NCI-H2107 treated with DMSO at 0.1 percent for 48 hours (cell line): ENCODE measurements around the gene NELFCD.

Experiments used
- DNase-seq: peaks from one replicate; lab custom pipeline; 2025; ENCODE audit not compliant: unreplicated experiment; lab: John Stamatoyannopoulos, UW

NELFCD gene

DNA sequence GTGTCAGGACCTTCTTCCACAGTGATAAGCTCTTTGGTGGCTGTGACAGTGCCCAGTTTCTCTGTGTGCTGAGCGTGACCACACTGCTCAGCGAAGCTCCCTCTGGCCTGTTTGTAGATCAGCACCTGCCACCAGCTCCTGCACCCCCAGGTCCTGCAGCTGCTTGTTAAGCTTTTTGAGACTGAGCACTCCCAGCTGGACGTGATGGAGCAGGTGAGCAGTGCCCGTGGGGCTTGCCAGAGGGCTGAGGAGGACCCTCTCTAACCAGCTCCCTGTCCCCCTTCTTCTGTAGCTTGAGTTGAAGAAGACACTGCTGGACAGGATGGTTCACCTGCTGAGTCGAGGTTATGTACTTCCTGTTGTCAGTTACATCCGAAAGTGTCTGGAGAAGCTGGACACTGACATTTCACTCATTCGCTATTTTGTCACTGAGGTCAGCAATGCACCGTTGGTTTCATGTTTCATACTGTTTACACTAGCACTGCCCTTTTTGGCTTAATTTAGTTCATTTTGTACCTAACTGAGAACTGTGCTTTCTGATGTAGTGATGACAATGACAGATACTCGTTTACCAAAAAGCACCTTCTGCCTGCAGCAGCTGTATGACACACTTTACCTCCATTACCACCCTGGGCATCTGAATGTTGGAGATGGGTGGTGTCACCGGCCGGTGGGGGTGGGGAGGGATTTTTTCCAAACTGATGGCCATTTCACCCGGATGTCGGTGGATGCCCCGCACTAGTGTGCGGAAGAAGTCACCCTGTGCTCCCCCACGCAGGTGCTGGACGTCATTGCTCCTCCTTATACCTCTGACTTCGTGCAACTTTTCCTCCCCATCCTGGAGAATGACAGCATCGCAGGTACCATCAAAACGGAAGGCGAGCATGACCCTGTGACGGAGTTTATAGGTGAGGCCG is 12.5 kb downstream of the NELFCD start:
- DNase-seq: no peak

GRCh38 chr20:58994390-58995159 is 13.5 kb downstream of the NELFCD start:
- DNase-seq: no peak

GRCh38 chr20:58995461-58996225 is 14.6 kb downstream of the NELFCD start:
- no peak for DNase-seq

GRCh38 chr20:58996226-58996611 is 15.2 kb downstream of the NELFCD start:
- no peak for DNase-seq

DNA sequence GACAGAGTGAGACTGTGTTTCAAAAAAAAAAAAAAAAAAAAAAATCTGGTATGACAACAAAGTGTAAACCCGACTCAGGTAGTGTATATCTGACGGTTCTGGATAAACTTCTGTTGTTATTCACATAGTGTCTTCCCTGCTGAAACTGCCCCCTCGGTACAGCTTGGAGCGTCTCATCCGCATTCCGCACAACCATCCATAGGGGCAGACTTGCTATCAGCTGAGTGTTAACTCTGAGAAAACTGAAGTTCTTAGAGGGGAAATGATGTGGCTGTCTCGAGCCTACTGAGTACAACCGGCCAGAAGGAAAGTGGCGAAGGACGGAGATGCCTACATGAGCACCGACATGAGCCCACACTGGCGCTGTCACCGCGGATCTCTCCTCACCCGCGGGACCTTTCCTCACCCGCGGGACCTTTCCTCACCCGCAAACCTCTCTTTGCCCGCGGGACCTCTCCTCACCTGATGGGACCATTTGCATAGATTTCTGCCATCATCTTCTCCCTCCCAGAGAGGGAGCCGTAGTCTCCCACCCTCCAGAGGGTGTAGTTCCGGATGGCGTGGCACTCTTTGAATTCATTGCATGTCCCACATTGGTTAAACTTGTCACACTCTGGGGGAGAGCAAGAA is 16.2 kb downstream of the NELFCD start:
- DNase-seq: no peak

- no peak for DNase-seq
Measured at GRCh38 chr20:58998656-58999055, 17.6 kb downstream of the NELFCD start.

- no peak for DNase-seq
Measured at GRCh38 chr20:59000326-59000725, 19.3 kb downstream of the NELFCD start.

DNA sequence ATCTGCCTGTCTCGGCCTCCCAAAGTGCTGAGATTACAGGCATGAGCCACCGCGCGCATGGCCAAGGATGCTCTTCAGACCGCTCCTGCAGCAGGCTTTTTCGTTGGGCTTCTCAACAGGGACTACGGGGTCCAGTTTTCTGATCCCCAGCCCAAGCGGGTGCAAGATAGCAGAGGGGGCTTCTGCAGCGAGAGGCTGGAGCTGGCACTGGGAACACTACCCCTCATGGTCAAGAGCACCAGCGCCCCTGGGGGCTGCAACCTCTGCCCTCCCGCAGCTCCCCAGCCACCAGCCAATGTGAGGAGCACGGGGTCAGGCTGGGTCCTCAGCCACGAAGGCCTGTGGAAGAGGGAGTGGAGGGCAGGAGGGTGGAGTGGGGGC is 20.0 kb downstream of the NELFCD start:
- no peak for DNase-seq

GRCh38 chr20:59001449-59002171 is 20.6 kb downstream of the NELFCD start:
- no peak for DNase-seq

DNA sequence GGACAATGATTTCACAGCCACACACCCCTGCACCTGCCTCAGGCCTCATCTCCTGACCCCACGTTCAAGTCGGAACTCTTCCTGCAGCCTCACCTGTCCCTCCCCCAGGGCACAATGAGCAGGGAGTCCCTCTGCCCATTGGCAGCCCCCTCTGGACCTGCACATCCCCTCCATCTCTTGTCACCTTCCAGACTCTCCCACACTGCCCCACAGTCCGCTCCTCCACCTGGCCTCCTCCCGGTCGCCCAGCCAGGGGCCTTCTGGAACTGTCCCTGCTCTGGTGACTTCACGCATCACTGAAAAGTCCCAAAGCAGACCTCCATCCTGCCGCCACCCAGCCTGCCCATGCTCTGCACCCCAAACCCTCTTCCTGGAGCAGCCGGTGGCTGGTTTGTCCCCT is 21.3 kb downstream of the NELFCD start:
- DNase-seq: no peak

GRCh38 chr20:59002874-59003399 is 21.9 kb downstream of the NELFCD start:
- no peak for DNase-seq

DNA sequence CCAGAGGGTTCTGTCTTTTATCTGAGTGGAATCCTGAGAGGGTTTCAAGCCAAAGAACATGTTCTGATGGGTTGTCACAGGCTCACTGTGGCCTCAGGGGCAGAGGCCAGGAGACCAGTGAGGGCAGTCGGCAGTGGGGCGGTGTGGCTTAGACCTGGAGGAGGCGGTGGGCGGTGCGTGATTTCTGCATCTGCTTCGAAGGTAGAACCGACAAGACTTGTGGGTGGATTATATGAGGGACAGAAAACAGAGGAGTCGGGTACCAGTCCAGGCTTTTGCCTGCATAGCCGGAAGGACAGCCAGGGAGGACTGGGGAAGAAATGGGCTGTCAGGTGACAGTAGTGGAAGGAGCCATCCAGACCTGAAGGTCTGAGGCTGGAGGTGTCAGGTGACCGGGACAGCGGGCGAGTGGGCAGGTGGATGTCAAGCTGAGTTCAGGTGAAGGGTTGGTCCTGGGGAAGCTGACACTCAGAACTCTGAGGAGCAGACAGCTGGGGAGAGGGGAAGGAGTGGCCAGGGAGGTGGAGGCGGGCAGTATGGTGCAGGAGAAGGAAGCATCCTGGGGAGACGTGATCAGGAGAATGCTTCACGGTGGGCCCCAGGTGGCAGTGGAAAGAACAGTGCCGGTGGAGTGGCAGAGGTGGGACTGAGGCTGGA is 22.9 kb downstream of the NELFCD start:
- peak; percentile 9 for DNase-seq

DNA sequence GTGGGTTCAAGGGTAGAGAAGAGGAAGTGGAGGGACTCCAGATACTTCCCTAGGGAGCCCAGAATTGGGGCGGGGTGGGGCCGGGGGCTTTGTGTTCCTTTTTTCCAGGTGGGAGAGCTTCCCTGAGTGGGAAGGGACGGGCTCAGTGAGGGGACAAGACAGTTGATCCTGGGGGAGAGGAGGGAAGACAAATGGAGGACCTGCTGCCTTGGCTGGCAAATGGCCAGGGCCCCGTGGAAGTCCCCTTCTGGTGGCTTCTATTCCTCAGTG is 23.4 kb downstream of the NELFCD start:
- DNase-seq: no peak

- DNase-seq: no peak
Measured at GRCh38 chr20:59004763-59005522, 23.9 kb downstream of the NELFCD start.

DNA sequence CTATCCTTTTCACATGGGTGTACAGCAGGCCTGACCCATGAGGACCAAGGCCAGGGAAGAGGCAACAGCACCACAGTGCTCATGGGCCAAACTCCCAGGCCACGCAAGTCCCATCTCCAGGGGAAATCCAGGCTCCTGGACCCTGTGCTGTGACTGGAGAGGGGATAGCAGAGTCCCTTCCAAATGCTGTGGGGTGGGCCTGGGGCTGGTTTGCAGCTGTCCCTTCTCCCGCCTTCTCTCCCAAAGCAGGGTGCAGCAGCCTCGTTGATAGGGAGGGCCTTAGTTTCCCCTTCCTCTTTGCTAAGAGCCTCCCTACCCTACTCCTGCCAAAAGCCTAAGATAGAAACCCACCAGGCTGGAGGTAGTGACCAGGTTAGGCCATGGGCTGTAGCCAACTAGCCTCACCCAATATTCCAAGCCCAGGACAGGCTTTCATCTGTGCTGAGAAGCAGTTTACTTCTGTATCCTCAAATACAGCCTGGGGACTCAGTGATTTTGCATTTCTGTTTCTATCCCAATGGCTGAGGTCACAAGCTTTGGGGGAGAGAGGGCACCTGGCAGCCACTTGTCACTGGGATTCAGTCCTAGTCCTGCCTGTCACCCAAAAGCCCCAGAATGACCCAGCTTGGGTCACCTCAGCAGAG is 24.6 kb downstream of the NELFCD start:
- DNase-seq: no peak

- DNase-seq: no peak
Measured at GRCh38 chr20:59006167-59006863, 25.3 kb downstream of the NELFCD start.

DNA sequence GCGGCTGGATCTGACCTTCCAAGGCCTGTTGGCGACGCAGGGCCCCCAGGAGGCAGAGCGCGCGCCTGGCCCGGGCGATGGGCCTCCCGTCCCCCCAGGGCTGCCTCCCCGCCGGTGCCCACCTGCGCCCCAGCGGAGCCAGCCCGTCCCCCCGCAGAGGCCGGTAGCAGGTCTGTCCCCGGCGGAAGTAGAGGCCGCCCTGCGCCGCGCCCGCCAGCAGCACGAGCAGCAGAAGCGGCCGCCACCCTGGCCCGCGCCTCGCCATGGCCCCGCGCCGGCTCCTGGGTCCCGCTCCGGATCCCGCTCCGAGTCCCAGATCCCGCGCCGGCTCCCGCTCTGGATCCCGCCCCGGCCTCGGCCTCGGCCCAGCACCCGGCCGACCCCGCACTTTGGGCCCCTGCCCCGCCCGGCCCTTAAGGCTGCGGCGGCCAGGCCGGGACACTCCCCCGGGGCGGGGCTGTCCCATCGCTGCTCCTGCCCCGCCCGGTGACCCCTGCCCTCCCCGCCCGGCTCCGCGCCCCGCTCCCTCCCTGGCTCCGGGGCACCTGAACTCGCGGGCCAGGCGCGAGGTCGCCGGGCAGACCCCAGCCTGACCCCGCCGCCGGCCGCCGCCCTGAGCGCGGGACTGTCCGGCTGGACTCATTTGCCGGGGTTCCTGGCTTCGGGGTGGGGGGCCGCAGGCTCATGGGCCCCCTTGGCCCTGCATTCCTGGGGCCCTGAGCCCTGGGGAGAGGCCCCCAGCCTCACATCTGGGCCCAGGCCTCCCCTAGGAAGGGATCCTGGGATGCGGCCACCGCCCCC is 26.0 kb downstream of the NELFCD start, which contains the start of gene CTSZ:
Gene CTSZ (minus strand): TSS at position 391 of the 801 bp plus-strand sequence. CDS start 126 bp downstream, at position 265.
- DNase-seq: no peak
